ENCODE data around the gene CFAP97D2.

GRCh38 chr13:114212158-114212495 lies 33.1 kb downstream of the CFAP97D2 start:
- TF ChIP-seq POLR2A (IDR thresholded peaks at IDR 0.05) (no peak), POLR2AphosphoS5 (IDR thresholded peaks at IDR 0.05) (no peak)
- TF ChIP-seq, protein P1, sequence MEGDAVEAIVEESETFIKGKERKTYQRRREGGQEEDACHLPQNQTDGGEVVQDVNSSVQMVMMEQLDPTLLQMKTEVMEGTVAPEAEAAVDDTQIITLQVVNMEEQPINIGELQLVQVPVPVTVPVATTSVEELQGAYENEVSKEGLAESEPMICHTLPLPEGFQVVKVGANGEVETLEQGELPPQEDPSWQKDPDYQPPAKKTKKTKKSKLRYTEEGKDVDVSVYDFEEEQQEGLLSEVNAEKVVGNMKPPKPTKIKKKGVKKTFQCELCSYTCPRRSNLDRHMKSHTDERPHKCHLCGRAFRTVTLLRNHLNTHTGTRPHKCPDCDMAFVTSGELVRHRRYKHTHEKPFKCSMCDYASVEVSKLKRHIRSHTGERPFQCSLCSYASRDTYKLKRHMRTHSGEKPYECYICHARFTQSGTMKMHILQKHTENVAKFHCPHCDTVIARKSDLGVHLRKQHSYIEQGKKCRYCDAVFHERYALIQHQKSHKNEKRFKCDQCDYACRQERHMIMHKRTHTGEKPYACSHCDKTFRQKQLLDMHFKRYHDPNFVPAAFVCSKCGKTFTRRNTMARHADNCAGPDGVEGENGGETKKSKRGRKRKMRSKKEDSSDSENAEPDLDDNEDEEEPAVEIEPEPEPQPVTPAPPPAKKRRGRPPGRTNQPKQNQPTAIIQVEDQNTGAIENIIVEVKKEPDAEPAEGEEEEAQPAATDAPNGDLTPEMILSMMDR (IDR thresholded peaks at IDR 0.05 in 8 of 11, conservative IDR thresholded peaks at IDR 0.05 in 3 of 11), result no peak
